Spleen (tissue), 7 donors: ENCODE results near the gene RPS18.

Source experiments
- CTCF ChIP-seq, 11 experiments: fragments of 200-600 bp in 7 of 11; fragments of 450-650 bp in 4 of 11; sonication (generic) in 4 of 11; IDR thresholded peaks in 8 of 11; conservative IDR thresholded peaks in 3 of 11; 1 replicate in 7 of 11; 2 replicates in 4 of 11; pipeline versions ENCODE4 v1.4.0 to v1.8.0; 2016 to 2021; ENCODE audit warnings: antibody characterized with exemption in 11 of 11, inconsistent platforms in 4 of 11, mild to moderate bottlenecking in 1 of 11
- POLR2A ChIP-seq, 3 donors: fragments of 450-650 bp; IDR thresholded peaks; one replicate each; pipeline ENCODE4 v1.5.1; 2017; ENCODE audit warnings: antibody characterized with exemption in 3 of 3, mild to moderate bottlenecking in 1 of 3
- POLR2AphosphoS5 ChIP-seq, 3 donors: sonication (generic); formaldehyde crosslinking; IDR thresholded peaks; one replicate each; pipeline ENCODE4 v1.5.1; 2017; ENCODE audit warnings: antibody characterized with exemption in 3 of 3
- donor health status: DM: no; HTN: no; CAD: no; lungs with moderate emphysema.
- donor health status: DM: no; HTN: no; CAD: no.
- donor health status: DM: no; HTN: no; CAD: no.

- peak in 1 of 11 experiments; percentile 7 for TF ChIP-seq CTCF (IDR thresholded peaks at IDR 0.05 in 8 of 11, conservative IDR thresholded peaks at IDR 0.05 in 3 of 11)
- TF ChIP-seq POLR2A (IDR thresholded peaks at IDR 0.05) = no peak
- no peak for TF ChIP-seq POLR2AphosphoS5 (IDR thresholded peaks at IDR 0.05)
These were observed 41.3 kb downstream of the RPS18 start for GRCh38 chr6:33313105-33313708.
